ENCODE data around the gene AP3B2. TPM values are rescaled to one million over a fixed set of nuclear protein-coding genes. Genes with fewer than 3 reads are reported as not detected.

AP3B2 gene
- total and polyA plus RNA-seq, 2 donors (not counting 1 experiment from before 2014, with no cell fraction given) = 0.09 to 0.17 TPM

- Histone ChIP-seq H2AFZ (ENCODE audit: low read length) (no peak overlapping the region), H3K9ac (ENCODE audit: insufficient read depth, low read length) (no peak overlapping the region), H3K9me3 (ENCODE audit: control insufficient read depth, insufficient read depth, low read depth, low read length) (no peaks in the 10 kb centered on the region), H3K4me3 (replicated peaks in 1 of 4; ENCODE audit: control extremely low read depth in 1 of 4, insufficient read depth in 1 of 4, low read depth in 3 of 4, low read length in 4 of 4) (no peak overlapping the region), H3K27ac (ENCODE audit: insufficient read depth, low read length) (no peak overlapping the region), H3K36me3 (ENCODE audit: control insufficient read depth, insufficient read depth, low read length) (no peaks in the 10 kb centered on the region), H3K27me3 (ENCODE audit: control insufficient read depth, insufficient read depth, low read length) (no peaks in the 10 kb centered on the region), H4K20me1 (ENCODE audit: control insufficient read depth, extremely low read depth, insufficient read depth, low read length) (no peaks in the 10 kb centered on the region), H3K79me2 (ENCODE audit: control insufficient read depth, insufficient read depth, low read length) (no peaks in the 10 kb centered on the region), H3K4me2 (ENCODE audit: extremely low read depth, insufficient read depth, low read length) (no peak overlapping the region), H3K4me1 (ENCODE audit: control insufficient read depth, extremely low read depth, insufficient read depth, low read length) (no peaks in the 10 kb centered on the region)
- TF ChIP-seq EZH2 (IDR thresholded peaks at IDR 0.05; ENCODE audit: low read length, missing control alignments) (no peak), CTCF (conservative IDR thresholded peaks at IDR 0.05 in 1 of 2, IDR thresholded peaks at IDR 0.05 in 1 of 2; ENCODE audit: low read depth in 1 of 2, low read length in 2 of 2) (peak in 1 of 2 donors; percentile 16)
- no peak for DNase-seq (ENCODE audit: low read depth in 2 of 2)
Measured at GRCh38 chr15:82621970-82622369, 87.7 kb downstream of the AP3B2 start.

GRCh38 chr15:82613747-82614146 lies 95.9 kb downstream of the AP3B2 start:
- no peaks in the 10 kb centered on the region for H3K36me3 ChIP-seq (ENCODE audit: control insufficient read depth, insufficient read depth, low read length)
- H3K9ac ChIP-seq (ENCODE audit: insufficient read depth, low read length) = no peak overlapping the region
- no peaks in the 10 kb centered on the region for H3K9me3 ChIP-seq (ENCODE audit: control insufficient read depth, insufficient read depth, low read depth, low read length)
- TF ChIP-seq EZH2 (IDR thresholded peaks at IDR 0.05; ENCODE audit: low read length, missing control alignments) = no peak
- TF ChIP-seq CTCF (conservative IDR thresholded peaks at IDR 0.05 in 1 of 2, IDR thresholded peaks at IDR 0.05 in 1 of 2; ENCODE audit: low read depth in 1 of 2, low read length in 2 of 2) = no peak
- H3K4me1 ChIP-seq (ENCODE audit: control insufficient read depth, extremely low read depth, insufficient read depth, low read length) = no peaks in the 10 kb centered on the region
- no peaks in the 10 kb centered on the region for H3K27me3 ChIP-seq (ENCODE audit: control insufficient read depth, insufficient read depth, low read length)
- no peak overlapping the region for H2AFZ ChIP-seq (ENCODE audit: low read length)
- DNase-seq (ENCODE audit: low read depth in 2 of 2) = no peak
- no peaks in the 10 kb centered on the region for H3K79me2 ChIP-seq (ENCODE audit: control insufficient read depth, insufficient read depth, low read length)
- no peak overlapping the region for H3K4me3 ChIP-seq (replicated peaks in 1 of 4; ENCODE audit: control extremely low read depth in 1 of 4, insufficient read depth in 1 of 4, low read depth in 3 of 4, low read length in 4 of 4)
- no peaks in the 10 kb centered on the region for H4K20me1 ChIP-seq (ENCODE audit: control insufficient read depth, extremely low read depth, insufficient read depth, low read length)
- no peak overlapping the region for H3K4me2 ChIP-seq (ENCODE audit: extremely low read depth, insufficient read depth, low read length)
- H3K27ac ChIP-seq (ENCODE audit: insufficient read depth, low read length) = no peak overlapping the region

GRCh38 chr15:82611348-82611747 lies 98.3 kb downstream of the AP3B2 start:
- no peak for TF ChIP-seq EZH2 (IDR thresholded peaks at IDR 0.05; ENCODE audit: low read length, missing control alignments)
- no peak for TF ChIP-seq CTCF (conservative IDR thresholded peaks at IDR 0.05 in 1 of 2, IDR thresholded peaks at IDR 0.05 in 1 of 2; ENCODE audit: low read depth in 1 of 2, low read length in 2 of 2)

More at GRCh38 chr15:82611348-82611747, 98.3 kb downstream of the AP3B2 start:
- Histone ChIP-seq H2AFZ (ENCODE audit: low read length) (no peak overlapping the region), H3K27ac (ENCODE audit: insufficient read depth, low read length) (no peak overlapping the region), H3K4me2 (ENCODE audit: extremely low read depth, insufficient read depth, low read length) (no peak overlapping the region), H3K79me2 (ENCODE audit: control insufficient read depth, insufficient read depth, low read length) (no peaks in the 10 kb centered on the region), H3K9ac (ENCODE audit: insufficient read depth, low read length) (no peak overlapping the region), H3K27me3 (ENCODE audit: control insufficient read depth, insufficient read depth, low read length) (no peaks in the 10 kb centered on the region), H3K4me3 (replicated peaks in 1 of 4; ENCODE audit: control extremely low read depth in 1 of 4, insufficient read depth in 1 of 4, low read depth in 3 of 4, low read length in 4 of 4) (no peak overlapping the region), H4K20me1 (ENCODE audit: control insufficient read depth, extremely low read depth, insufficient read depth, low read length) (no peaks in the 10 kb centered on the region), H3K36me3 (ENCODE audit: control insufficient read depth, insufficient read depth, low read length) (no peaks in the 10 kb centered on the region), H3K4me1 (ENCODE audit: control insufficient read depth, extremely low read depth, insufficient read depth, low read length) (no peaks in the 10 kb centered on the region), H3K9me3 (ENCODE audit: control insufficient read depth, insufficient read depth, low read depth, low read length) (no peaks in the 10 kb centered on the region)
- DNase-seq (ENCODE audit: low read depth in 2 of 2) = no peak

Other genes with a start within 250 kb of the AP3B2 start
- gene RPS17, start 169.4 kb downstream of the AP3B2 start, total RNA-seq = 2,605 and 2,665 TPM in 2 replicates
- gene RPS17, start 169.4 kb downstream of the AP3B2 start, polyA plus RNA-seq = 3,265 and 4,073 TPM in 2 replicates
- 24.9 and 62.3 TPM in 2 replicates for gene CPEB1, start 62.5 kb downstream of the AP3B2 start, total RNA-seq
- gene CPEB1, start 62.5 kb downstream of the AP3B2 start, polyA plus RNA-seq = 8.4 and 16.1 TPM in 2 replicates
- gene FSD2, start 96.2 kb upstream of the AP3B2 start, total RNA-seq = not detected in 2 replicates
- gene FSD2, start 96.2 kb upstream of the AP3B2 start, polyA plus RNA-seq = not detected in 2 replicates
- 4.9 and 5.6 TPM in 2 replicates for gene WHAMM, start 99.8 kb upstream of the AP3B2 start, total RNA-seq
- 5.3 TPM in 2 replicates for gene WHAMM, start 99.8 kb upstream of the AP3B2 start, polyA plus RNA-seq
- gene HOMER2, start 242.8 kb upstream of the AP3B2 start, total RNA-seq = 6.9 and 9.9 TPM in 2 replicates
- 1.1 and 2.9 TPM in 2 replicates for gene HOMER2, start 242.8 kb upstream of the AP3B2 start, polyA plus RNA-seq